Measurements from ENCODE around the gene MAPRE3.

GRCh38 chr2:27073782-27074181 is 103.3 kb downstream of the MAPRE3 start:
- TF ChIP-seq, protein P1, sequence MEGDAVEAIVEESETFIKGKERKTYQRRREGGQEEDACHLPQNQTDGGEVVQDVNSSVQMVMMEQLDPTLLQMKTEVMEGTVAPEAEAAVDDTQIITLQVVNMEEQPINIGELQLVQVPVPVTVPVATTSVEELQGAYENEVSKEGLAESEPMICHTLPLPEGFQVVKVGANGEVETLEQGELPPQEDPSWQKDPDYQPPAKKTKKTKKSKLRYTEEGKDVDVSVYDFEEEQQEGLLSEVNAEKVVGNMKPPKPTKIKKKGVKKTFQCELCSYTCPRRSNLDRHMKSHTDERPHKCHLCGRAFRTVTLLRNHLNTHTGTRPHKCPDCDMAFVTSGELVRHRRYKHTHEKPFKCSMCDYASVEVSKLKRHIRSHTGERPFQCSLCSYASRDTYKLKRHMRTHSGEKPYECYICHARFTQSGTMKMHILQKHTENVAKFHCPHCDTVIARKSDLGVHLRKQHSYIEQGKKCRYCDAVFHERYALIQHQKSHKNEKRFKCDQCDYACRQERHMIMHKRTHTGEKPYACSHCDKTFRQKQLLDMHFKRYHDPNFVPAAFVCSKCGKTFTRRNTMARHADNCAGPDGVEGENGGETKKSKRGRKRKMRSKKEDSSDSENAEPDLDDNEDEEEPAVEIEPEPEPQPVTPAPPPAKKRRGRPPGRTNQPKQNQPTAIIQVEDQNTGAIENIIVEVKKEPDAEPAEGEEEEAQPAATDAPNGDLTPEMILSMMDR (IDR thresholded peaks at IDR 0.05): no peak
- no peak for TF ChIP-seq POLR2AphosphoS5 (IDR thresholded peaks at IDR 0.05)
- no peak for TF ChIP-seq POLR2A (IDR thresholded peaks at IDR 0.05)

Data from transverse colon (tissue), 4 donors.